Hematopoietic multipotent progenitor cell treated with erythropoietin and hydrocortisone succinate and interleukin-3 and kit ligand, for 4 days (in vitro differentiated cells): Measurements from ENCODE around the gene LRRC17.
"Not testable (repeated sequence)": the region's sequence is repeated elsewhere in the genome, so short reads cannot be mapped to it uniquely, and the experiment has no call there.

Experiments used
- DNase-seq: peaks from one replicate; pipeline ENCODE4 v3.0.0-alpha.2; 2015

Gene LRRC17

DNA sequence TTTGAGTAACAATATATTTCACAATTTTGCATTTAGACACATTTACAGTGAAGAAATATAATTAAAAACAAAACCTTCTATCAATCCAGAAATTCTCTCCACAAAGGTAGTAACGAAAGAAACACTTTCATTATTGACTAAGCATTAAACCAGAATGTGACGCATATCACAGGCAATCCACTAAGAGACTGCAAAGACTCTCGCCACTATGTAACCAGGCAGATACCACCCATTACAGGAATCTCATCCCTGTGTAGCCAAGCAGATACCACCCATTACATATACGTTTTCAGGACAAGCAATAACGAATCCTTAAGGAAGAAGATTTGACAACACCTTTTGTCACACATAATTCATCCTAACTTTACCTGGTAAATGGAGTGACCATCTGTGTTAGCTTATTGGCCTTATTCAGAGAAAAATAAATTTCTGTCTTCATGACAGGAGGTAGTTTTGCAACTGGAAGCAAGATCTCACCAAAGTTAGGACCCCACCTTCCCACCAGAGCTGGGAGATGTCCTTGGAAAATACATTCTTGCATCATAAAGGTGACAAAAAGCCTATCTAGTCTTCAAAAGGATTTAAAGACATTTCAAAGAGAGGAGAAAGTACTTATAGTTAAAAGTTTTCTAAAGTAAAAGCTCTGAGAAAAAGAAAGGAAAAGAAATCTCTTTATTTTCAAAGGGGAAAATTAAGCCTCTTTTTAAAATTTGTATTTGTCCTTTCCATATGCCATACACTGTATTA, 30.8 kb downstream of the LRRC17 start:
- DNase-seq: no peak

DNA sequence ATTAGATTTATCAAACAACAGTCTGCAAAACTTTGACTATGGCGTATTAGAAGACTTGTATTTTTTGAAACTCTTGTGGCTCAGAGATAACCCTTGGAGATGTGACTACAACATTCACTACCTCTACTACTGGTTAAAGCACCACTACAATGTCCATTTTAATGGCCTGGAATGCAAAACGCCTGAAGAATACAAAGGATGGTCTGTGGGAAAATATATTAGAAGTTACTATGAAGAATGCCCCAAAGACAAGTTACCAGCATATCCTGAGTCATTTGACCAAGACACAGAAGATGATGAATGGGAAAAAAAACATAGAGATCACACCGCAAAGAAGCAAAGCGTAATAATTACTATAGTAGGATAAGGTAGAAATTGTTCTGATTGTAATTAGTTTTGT, 31.4 kb downstream of the LRRC17 start:
- no peak for DNase-seq

DNA sequence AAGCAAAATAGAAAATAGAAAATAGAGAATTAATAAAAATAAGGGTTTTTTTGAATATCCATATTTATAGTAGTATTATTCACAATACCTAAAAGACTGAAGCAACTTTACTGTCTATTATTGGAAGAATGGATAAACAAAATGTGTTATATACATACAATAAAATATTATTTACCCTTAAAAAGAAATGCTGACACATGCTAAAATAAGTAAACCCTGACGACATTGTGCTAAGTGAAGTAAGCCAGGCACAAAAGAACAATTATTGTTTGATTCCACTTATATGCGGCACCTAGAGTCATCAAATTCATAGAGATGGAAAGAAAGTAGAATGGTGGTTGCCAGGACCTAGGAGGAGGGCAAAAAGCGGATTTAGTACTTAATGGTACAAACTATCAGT, 39.0 kb downstream of the LRRC17 start:
- DNase-seq: no peak

DNA sequence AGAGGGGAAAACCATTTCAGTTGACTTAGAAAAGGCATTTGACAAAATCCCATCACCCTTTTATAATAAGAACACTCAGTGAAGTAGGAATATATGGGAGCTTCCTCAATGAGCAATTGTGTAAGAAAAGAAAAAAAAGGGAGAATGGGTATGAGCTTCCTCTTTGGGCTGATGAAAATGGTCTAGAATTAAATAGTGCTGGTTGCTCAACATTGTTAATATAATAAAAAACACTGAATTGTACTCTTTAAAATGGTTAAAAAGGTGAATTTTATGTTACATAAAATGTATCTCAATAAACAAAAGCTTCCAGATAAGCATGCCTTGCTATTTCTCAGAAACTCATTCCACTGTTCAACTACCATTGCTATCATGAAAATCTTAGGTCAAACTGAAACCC, 40.6 kb downstream of the LRRC17 start:
- DNase-seq: peak; percentile 49

DNA sequence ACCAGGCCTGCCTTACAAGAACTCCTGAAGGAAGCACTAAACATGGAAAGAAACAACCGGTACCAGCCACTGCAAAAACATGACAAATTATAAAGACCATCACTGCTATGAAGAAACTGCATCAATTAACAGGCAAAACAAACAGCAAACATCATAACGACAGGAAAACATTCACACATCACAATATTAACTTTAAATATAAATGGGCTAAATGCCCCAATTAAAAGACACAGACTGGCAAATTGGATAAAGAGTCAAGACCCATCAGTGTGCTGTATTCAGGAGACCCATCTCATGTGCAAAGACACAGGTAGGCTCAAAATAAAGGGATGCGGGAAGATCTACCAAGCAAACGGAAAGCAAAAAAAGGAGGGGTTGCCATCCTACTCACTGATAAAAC, 41.6 kb downstream of the LRRC17 start:
- not testable (repeated sequence) for DNase-seq

DNA sequence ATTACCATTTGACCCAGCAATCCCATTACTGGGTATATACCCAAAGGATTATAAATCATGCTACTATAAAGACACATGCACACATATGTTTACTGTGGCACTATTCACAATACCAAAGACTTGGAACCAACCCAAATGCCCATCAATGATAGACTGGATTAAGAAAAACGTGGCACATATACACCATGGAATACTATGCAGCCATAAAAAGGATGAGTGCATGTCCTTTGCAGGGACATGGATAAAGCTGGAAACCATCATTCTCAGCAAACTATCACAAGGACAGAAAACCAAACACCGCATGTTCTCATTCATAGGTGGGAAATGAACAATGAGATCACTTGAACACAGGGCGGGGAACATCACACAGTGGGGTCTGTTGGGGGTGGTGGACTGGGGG, 45.2 kb downstream of the LRRC17 start:
- not testable (repeated sequence) for DNase-seq

DNA sequence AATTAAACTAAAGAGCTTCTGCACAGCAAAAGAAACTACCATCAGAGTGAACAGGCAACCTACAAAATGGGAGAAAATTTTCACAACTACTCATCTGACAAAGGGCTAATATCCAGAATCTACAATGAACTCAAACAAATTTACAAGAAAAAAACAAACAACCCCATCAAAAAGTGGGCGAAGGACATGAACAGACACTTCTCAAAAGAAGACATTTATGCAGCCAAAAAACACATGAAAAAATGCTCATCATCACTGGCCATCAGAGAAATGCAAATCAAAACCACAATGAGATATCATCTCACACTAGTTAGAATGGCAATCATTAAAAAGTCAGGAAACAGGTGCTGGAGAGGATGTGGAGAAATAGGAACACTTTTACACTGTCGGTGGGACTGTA, 49.2 kb downstream of the LRRC17 start:
- DNase-seq: not testable (repeated sequence)

DNA sequence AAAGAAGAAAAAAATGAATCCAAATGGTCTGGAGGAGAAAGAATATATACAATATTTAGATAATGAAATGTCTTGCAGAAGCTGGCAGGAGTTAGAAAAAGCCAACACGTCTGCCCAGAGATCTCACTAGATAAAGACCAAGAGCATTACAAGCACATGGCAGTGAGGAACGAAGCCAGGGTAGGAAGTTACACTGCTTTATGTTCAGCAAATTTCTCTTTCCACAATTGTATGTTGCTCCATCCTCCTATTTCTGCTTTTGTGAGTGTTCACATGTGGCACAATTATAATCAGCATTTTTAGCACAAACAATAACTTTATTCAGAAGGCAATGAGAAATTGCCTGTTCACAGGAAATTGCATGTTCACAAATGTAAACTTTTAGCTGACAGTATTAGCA, 53.7 kb downstream of the LRRC17 start:
- DNase-seq: peak; percentile 29

DNA sequence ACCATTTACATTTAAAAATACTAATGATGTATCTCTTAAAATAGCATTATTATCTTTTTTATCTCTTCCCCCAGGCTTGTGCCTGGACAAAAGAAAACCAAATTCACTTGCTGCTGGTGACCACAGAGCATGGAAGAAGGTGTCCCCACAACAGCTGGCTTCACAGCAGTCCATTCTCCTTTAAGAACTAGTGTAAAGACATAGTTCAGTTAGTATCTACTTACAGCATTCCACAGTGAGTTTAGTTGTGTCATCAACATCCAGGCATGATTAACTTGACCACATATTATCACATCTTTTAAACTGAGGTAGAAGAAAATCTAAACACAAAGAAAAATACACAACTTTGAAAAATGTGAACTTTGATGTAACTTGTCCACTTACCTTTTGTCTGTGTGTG, 55.0 kb downstream of the LRRC17 start:
- peak; percentile 49 for DNase-seq

DNA sequence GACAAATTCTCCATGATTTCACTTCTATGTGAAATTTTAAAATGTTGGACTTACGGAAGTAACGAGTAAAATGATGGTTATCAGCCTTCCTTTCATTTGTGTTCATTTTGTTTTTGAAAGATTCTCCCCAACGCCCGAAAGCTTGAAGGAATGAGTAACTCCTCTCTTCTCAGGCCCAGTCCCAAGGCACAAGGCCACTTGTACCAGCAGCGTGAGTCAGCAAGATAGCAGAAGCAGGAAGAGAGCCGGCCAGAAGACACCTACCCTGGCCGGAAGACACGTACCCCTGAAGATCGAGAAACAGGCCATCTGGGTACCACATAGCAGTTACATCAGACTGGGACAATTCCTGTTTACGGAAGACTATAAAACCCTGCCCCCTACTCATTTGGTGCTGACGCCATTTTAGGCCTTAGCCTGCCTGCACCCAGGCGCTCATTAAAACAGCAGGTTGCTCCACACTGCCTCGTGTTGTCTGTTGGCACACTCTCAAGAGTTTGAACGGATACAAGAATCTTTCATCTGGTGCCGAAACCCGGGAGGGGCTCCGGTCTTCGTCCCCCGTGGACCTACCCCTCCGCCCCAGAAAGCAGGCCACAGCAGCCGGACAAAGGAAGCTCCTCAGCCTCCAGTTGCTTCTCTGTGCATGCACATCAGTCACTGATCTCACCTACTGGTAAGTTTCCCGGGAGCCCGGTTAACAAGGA, 60.4 kb downstream of the LRRC17 start:
- no peak for DNase-seq

DNA sequence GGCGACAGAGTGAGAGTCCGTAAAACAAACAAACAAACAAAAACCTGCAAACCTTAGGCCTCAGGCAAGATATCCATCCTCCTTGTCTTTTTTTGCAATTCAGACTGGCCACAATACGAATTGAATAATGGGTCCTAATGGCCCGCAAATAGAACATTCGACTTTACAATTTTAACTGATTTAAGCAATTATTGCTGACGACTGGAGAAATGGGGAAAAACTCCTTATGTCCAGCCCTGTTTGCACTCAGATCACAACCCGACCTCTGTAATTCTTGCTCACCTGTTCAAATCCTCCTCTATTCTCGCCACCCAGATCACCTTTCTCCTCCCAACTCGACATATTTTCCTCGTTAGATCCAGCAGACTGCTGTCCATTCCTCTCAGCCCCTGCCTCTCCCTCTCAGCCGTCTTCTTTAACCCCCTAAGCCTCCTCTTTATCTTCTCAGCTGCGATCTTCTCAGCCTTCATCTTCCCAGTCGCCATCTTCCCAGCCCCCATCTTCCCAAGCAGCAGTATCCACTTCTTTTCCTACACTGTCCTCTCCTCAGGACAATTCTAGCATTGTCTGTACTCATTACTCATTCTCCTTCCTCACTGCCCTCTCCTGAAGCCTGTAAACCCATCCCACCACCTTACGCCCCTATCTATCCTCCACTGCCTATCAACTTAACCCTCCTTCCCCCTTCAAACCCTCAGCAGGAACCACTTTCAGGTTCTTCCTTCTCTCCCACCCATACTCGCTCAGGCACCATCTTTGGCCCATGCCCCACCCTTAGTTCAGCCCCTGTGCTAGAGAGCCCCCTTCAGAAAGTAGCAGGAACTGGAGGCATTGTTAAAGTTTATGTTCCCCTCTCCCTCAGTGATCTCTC, 61.8 kb downstream of the LRRC17 start:
- DNase-seq: peak; percentile 58

DNA sequence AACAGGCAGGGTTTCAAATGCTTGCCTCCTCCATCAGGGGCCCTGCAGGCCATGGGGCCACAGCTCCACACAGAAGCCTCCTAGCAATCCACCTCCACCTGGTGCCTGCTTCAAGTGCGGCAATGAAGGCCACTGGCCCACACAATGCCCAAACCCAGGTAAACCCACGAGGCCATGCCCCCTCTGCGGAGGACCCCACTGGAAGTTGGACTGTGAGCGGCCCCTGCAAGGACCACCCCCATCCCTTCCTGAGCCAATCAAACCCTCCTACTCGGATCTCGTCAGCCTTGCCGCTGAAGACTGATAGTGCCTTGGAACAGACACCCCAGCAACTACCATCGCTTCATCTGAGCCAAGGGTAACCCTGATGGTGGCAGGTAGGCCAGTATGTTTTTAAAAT, 63.1 kb downstream of the LRRC17 start:
- DNase-seq: no peak

DNA sequence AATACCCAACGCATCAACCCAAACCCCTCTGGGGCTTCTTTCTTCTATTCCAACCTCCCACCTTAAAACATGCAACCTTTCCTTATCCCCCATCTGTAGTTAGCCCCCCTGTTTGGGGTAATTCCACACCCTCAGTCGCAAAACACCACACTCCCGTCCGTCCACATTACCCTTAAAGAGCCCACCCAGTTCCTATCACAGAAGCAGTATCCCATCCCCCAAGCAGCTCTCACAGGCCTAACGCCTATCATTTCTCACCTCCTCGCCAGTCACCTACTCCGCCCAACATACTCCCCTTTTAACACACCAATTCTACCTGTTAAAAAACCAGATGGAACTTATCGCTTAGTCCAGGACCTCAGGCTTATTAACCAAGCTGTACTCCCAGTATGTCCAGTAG, 63.7 kb downstream of the LRRC17 start:
- no peak for DNase-seq

DNA sequence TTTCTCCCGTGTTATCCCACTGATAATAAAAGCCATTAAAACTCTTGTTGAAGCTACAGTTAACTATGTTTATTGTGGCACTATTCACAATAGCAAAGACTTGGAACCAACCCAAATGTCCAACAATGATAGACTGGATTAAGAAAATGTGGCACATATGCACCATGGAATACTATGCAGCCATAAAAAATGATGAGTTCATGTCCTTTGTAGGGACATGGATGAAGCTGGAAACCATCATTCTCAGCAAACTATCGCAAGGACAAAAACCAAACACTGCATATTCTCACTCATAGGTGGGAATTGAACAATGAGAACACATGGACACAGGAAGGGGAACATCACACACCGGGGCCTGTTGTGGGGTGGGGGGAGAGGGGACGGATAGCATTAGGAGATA, 64.8 kb downstream of the LRRC17 start:
- DNase-seq: not testable (repeated sequence)

DNA sequence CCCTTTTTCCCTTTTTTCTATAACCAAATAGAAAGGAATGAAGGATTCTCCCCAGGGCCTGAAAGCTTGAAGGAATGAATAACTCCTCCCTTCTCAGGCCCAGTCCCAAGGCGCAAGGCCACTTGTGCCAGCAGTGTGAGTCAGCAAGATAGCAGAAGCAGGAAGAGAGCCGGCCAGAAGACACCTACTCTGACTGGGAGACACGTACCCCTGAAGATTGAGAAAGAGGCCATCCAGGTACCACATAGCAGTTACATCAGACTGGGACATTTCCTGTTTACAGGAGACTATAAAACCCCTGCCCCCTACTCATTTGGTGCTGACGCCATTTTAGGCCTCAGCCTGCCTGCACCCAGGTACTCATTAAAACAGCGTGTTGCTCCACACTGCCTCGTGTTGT, 65.5 kb downstream of the LRRC17 start:
- peak; percentile 72 for DNase-seq

DNA sequence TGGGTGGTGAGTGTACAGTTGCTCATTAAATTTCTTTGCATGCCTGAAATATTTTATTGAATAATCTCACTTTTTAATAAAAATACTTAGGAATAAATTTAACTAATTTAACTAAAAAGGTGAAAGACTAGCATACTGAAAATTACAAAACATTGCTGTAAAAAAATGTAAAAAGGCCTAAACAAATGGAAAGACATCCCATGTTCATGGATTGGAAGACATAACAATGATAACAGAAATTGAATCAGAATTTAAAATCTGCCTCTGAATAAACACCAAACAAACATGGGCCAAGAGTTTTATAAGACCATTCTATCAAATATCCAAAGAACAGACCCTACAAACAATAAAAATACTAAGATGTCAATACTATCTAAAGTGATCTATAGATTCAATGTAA, 66.9 kb downstream of the LRRC17 start:
- DNase-seq: no peak

DNA sequence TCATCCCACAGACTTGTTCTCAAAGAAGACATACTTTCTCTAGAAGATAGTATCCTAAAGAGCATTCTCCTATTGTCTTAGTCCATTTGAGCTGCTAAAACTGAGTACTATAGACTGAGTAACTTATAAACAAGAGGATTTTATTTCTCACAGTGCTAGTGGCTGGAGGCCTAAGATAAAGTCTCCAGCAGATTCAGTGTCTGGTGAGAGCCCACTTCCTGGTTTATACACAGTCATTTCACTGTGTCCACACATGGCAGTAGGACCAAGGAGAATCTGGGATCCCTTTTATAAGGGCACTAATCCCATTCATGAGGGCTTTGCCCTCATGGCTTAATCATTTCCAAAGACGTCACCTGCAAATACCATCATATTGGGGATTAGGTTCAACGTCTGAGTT, 68.7 kb downstream of the LRRC17 start:
- peak; percentile 64 for DNase-seq

DNA sequence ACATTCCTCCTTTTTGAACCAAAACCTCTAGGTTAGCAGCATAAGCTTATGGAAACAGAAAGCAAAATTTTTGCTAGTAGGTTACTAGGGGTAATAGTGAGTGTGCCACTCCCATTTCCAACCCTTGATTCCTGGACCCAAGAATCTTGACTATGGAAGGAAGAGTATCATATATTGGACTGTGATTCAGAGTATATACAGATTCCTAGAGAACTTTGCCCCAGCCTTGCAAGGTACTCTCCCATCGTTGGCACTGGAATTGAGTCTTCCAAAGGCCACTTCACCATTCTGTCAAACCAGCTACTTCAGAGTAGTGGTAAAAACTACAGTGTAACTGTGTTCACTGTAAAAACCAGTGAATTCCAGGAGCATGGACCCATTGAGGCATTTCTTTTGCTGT, 69.4 kb downstream of the LRRC17 start:
- DNase-seq: no peak

DNA sequence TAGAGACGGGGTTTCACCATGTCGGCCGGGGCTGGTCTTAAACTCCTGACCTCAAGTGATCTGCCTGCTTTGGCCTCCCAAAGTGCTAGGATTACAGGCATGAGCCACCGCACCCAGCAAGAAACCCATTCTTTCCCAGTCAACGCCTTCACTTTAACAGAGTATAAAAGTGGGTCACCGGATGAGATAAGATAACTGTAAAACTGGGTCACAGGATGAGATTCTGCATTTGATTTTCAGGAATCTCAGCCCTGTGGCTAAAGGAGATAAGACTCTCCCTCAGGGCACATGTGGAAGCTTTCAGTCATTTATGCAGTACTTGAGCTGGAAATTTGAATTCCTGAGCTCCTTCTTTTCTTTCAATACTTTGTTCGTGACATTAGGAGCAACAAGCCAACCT, 70.8 kb downstream of the LRRC17 start:
- DNase-seq: no peak

DNA sequence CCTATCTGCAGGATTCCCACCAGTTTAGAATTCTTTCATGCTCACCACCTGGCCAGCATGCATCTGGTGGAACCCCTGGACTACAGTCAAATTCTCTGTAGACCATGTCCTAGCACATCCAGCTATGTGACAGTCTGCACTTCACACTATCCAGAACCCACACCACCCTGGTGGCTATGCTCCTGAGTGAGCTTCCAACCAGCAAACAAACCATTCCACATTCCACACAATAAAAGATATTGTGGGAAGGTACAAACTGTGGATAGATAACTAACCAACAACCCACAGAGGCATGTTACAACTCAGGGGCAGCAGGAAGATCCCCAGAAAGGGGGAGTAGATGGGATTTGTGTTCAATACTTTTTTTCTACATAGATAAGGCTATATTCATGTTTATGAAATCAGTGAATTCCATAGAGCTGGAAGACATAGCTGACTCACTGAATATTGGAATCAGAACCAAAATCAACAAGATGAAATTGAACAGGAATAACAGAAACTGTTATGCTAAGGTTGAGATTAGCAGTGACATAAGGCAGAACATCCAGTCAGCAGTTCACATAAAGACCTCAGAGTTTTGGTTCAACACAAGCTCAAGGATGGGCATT, 72.5 kb downstream of the LRRC17 start:
- no peak for DNase-seq

DNA sequence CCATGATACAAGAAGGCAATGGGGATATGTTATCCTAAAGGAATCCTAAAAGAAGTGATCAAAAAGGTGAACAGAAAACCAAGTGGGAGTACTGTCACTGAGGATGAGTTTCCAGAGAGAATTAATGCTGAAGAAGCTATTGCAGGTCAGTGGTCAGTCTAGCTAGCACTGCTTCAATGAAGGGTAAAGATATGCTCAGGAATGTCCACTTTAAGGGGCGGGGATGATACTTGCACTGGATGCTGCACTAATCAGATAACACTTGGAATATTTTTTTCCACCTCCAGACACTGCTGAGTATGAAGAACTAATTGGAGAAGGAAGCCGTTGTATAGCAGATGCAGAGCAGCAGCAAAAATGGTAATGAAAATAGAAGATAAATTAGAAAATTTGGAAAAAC, 75.3 kb downstream of the LRRC17 start:
- DNase-seq: no peak

DNA sequence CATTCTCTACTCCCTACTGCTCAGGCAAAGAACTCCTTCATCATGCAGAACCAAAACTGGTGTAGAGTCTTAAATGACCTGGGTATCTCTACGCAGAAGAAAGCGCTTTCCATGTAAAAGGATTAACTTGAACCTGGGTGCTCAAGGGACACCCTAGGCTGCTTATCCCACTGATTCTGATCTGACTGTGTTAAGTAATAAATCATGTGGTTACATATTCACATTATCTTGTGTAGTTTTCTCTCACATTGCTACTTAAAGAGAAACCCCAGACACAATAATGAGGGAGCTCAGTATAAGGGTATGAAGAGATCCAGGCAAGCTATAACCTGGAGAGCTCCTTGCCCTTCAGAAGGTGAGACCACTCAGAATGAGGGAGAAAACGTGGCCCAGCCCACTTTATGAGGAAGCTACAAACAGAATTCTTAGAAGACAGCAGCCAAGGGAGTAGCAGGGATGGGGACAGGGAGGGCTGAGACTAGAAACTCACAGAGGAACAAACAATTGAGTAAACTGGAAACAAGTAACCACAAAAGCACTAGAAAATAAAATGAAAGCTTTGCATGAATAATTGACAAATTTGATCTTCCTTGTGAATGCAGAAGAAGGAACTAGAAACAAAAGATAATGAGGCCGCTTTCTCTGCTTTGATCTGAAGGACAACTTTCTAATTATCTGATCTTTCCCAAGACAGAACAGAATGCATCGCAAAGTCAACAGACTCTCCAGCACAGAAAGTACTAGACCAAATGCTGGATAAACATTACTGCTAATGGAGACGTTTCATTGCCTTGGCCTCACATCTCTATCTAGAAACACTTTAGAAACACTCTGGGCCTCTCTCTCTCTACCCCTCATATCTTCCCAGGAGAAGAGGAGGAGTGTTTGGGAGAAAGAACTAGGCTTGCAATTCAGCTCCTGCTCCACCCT, 76.1 kb downstream of the LRRC17 start:
- peak; percentile 46 for DNase-seq
